ENCODE measurements around the gene PFDN5. TPM values are rescaled to one million over a fixed set of nuclear protein-coding genes. Genes with fewer than 3 reads are reported as not detected.
"Not testable (repeated sequence)": the region's sequence is repeated elsewhere in the genome, so short reads cannot be mapped to it uniquely, and the experiment has no call there.

Gene PFDN5
- total RNA-seq, 1 experiment from 2014 or later: 288 TPM

- POLR2A ChIA-PET (ENCODE audit: low non-redundant PET): no interaction called here
- TSS peak; percentile 49 for BruUV-seq (replicated peaks)
- peaks cover 48% of the 10 kb centered on the region for H3K36me3 ChIP-seq (ENCODE audit: insufficient read depth, low read length, poor library complexity, severe bottlenecking)
- CTCF ChIA-PET: interaction anchor here (0.9 to 1.2 kb wide), 2 partner anchors 26 to 82 kb away, joined by 8 to 9 read pairs; partner anchors contain the start of gene AAAS
- intact Hi-C loops (cut with micrococcal nuclease; ENCODE audit: unreplicated experiment): no loop called here
- no peak for DNase-seq (ENCODE audit: low spot score)
- H3K27me3 ChIP-seq (replicated peaks; ENCODE audit: insufficient read depth, low read depth, low read length, poor library complexity): no peaks in the 10 kb centered on the region
- peak overlapping the region; percentile 50 for H3K27ac ChIP-seq (ENCODE audit: low read depth, low read length, poor library complexity, severe bottlenecking)
- no peaks in the 10 kb centered on the region for H3K9me3 ChIP-seq (ENCODE audit: low read depth, low read length, poor library complexity, severe bottlenecking)
- TF ChIP-seq, protein P1, sequence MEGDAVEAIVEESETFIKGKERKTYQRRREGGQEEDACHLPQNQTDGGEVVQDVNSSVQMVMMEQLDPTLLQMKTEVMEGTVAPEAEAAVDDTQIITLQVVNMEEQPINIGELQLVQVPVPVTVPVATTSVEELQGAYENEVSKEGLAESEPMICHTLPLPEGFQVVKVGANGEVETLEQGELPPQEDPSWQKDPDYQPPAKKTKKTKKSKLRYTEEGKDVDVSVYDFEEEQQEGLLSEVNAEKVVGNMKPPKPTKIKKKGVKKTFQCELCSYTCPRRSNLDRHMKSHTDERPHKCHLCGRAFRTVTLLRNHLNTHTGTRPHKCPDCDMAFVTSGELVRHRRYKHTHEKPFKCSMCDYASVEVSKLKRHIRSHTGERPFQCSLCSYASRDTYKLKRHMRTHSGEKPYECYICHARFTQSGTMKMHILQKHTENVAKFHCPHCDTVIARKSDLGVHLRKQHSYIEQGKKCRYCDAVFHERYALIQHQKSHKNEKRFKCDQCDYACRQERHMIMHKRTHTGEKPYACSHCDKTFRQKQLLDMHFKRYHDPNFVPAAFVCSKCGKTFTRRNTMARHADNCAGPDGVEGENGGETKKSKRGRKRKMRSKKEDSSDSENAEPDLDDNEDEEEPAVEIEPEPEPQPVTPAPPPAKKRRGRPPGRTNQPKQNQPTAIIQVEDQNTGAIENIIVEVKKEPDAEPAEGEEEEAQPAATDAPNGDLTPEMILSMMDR (conservative IDR thresholded peaks at IDR 0.05; ENCODE audit: low read depth, low read length): no peak
- peaks cover 13% of the 10 kb centered on the region for H3K4me1 ChIP-seq (ENCODE audit: insufficient read depth, low read length, poor library complexity, severe bottlenecking)
- peak overlapping the region; percentile 57 for H3K4me3 ChIP-seq (ENCODE audit: low read depth, low read length, poor library complexity, severe bottlenecking)
Observed at GRCh38 chr12:53295891-53296219, 513 bp downstream of the PFDN5 start.

DNA sequence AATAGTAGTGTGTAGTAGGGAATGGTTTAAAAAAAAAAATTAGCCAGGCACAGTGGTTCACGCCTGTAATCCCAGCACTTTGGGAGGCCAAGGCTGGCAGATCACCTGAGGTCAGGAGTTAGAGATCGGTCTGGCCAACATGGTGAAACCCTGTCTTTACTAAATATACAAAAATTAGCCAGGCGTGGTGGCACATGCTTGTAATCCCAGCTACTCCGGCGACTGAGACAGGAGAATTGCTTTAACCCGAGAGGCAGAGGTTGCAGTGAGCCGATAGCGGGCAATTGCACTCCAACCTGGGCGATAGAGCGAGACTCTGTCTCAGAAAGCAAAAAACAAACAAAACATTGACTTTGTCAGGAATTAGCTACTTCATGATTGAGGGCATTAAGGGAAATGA, 1.8 kb downstream of the PFDN5 start:
- BruUV-seq (replicated peaks); H3K4me3 ChIP-seq (ENCODE audit: low read depth, low read length, poor library complexity, severe bottlenecking); H3K9me3 ChIP-seq (ENCODE audit: low read depth, low read length, poor library complexity, severe bottlenecking); intact Hi-C loops (cut with micrococcal nuclease; ENCODE audit: unreplicated experiment); H3K27me3 ChIP-seq (replicated peaks; ENCODE audit: insufficient read depth, low read depth, low read length, poor library complexity); DNase-seq (ENCODE audit: low spot score); H3K27ac ChIP-seq (ENCODE audit: low read depth, low read length, poor library complexity, severe bottlenecking); CTCF ChIA-PET: not testable (repeated sequence)
- Histone ChIP-seq H3K4me1 (ENCODE audit: insufficient read depth, low read length, poor library complexity, severe bottlenecking) (peaks cover 13% of the 10 kb centered on the region), H3K36me3 (ENCODE audit: insufficient read depth, low read length, poor library complexity, severe bottlenecking) (peaks cover 44% of the 10 kb centered on the region)
- POLR2A ChIA-PET (ENCODE audit: low non-redundant PET): interaction anchor here (0.6 kb wide), 1 partner anchor 800 kb away, joined by 5 read pairs; no protein-coding TSS in a partner anchor

DNA sequence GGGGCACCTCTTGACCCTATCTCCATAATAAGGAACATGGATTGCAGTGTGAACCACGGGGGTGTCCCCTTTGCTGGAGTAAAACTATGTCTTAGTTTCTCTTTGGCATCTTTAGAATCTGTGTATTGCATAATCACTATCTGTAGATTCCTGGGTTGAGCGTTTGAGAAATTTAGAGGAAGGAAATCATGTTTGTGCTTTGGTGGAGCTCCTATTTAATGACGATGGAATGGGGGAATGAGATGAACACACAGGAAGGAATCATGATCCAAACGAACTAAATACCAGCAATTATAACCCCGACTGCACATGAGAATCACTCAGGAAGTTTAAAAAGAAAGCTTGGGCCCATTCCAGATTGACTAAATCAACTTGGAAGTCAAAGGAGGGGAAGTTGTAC, 2.8 kb downstream of the PFDN5 start:
- ChIA-PET CTCF (interaction anchor here (1.8 kb wide), 1 partner anchor 23 kb away, joined by 11 read pairs; the partner anchor contains the start of gene AAAS), POLR2A (ENCODE audit: low non-redundant PET) (no interaction called here)
- DNase-seq (ENCODE audit: low spot score): no peak
- no peaks in the 10 kb centered on the region for H3K27me3 ChIP-seq (replicated peaks; ENCODE audit: insufficient read depth, low read depth, low read length, poor library complexity)
- H3K4me3 ChIP-seq (ENCODE audit: low read depth, low read length, poor library complexity, severe bottlenecking): no peak overlapping the region
- no TSS peak for BruUV-seq (replicated peaks)
- intact Hi-C loops (cut with micrococcal nuclease; ENCODE audit: unreplicated experiment): no loop called here
- TF ChIP-seq, protein P1 (conservative IDR thresholded peaks at IDR 0.05; ENCODE audit: low read depth, low read length): no peak
- TF ChIP-seq EZH2 (IDR thresholded peaks at IDR 0.05; ENCODE audit: borderline replicate concordance, low read depth, low read length, poor library complexity, severe bottlenecking): no peak
- H3K36me3 ChIP-seq (ENCODE audit: insufficient read depth, low read length, poor library complexity, severe bottlenecking): peaks cover 40% of the 10 kb centered on the region
- H3K27ac ChIP-seq (ENCODE audit: low read depth, low read length, poor library complexity, severe bottlenecking): no peak overlapping the region
- H3K9me3 ChIP-seq (ENCODE audit: low read depth, low read length, poor library complexity, severe bottlenecking): no peaks in the 10 kb centered on the region
- peaks cover 13% of the 10 kb centered on the region for H3K4me1 ChIP-seq (ENCODE audit: insufficient read depth, low read length, poor library complexity, severe bottlenecking)

- H3K4me3 ChIP-seq (ENCODE audit: low read depth, low read length, poor library complexity, severe bottlenecking): peak overlapping the region; percentile 73
- DNase-seq (ENCODE audit: low spot score): peak; percentile 17
- CTCF ChIA-PET: interaction anchor here (0.7 to 1.8 kb wide), 2 partner anchors 23 to 86 kb away, joined by 4 to 11 read pairs; partner anchors contain the start of gene AAAS
- H3K36me3 ChIP-seq (ENCODE audit: insufficient read depth, low read length, poor library complexity, severe bottlenecking): peaks cover 33% of the 10 kb centered on the region
- POLR2A ChIA-PET (ENCODE audit: low non-redundant PET): interaction anchor here (0.6 kb wide), 1 partner anchor 119 kb away, joined by 15 read pairs; no protein-coding TSS in a partner anchor
- H3K27me3 ChIP-seq (replicated peaks; ENCODE audit: insufficient read depth, low read depth, low read length, poor library complexity): no peaks in the 10 kb centered on the region
- intact Hi-C loops (cut with micrococcal nuclease; ENCODE audit: unreplicated experiment): no loop called here
- no peaks in the 10 kb centered on the region for H3K9me3 ChIP-seq (ENCODE audit: low read depth, low read length, poor library complexity, severe bottlenecking)
- TF ChIP-seq EZH2 (IDR thresholded peaks at IDR 0.05; ENCODE audit: borderline replicate concordance, low read depth, low read length, poor library complexity, severe bottlenecking): no peak
- TF ChIP-seq, protein P1 (conservative IDR thresholded peaks at IDR 0.05; ENCODE audit: low read depth, low read length): no peak
- H3K27ac ChIP-seq (ENCODE audit: low read depth, low read length, poor library complexity, severe bottlenecking): no peak overlapping the region
- H3K4me1 ChIP-seq (ENCODE audit: insufficient read depth, low read length, poor library complexity, severe bottlenecking): peaks cover 13% of the 10 kb centered on the region
- BruUV-seq (replicated peaks): no TSS peak
Observed at GRCh38 chr12:53299101-53299453, 3.7 kb downstream of the PFDN5 start.
